IMR-90 (cell line): ENCODE results near the gene SSR2. TPM values are rescaled to one million over a fixed set of nuclear protein-coding genes. Genes with fewer than 3 reads are reported as not detected.

Source experiments
- ATAC-seq: fragments of 200-7000 bp; cut with Tn5 transposase; 2 replicates; pipeline ENCODE4 v1.9.1; 2020; ENCODE audit warnings: low read depth, mild to moderate bottlenecking, moderate library complexity
- BruUV-seq: library from RNA; stranded (reverse); fragments of 400-500 nt; replicated peaks from 2 replicates; lab custom pipeline; 2021; lab: Mats Ljungman, UMichigan
- CTCF ChIA-PET: fragments of 300-600 bp; formaldehyde crosslinking; extraction: SDS; loops from one replicate; lab custom pipeline; 2021; ENCODE audit warnings: antibody characterized with exemption; lab: Yijun Ruan, JAX
- POLR2A ChIA-PET: fragments of 300-600 bp; sonication (Branson Sonifier 250); formaldehyde crosslinking; loops from one replicate; lab custom pipeline; 2022; ENCODE audit warnings: antibody characterized with exemption; ENCODE audit not compliant: unreplicated experiment; lab: Charles Lee
- DNase-seq: peaks from one replicate; pipeline ENCODE4 v3.0.0; 2013
- H2AFZ ChIP-seq: replicated peaks from 2 replicates; pipeline ENCODE3; 2013; ENCODE audit warnings: low read length, mild to moderate bottlenecking; ENCODE audit not compliant: poor library complexity
- H2AK5ac ChIP-seq: 2 replicates; pipeline ENCODE4 v1.6.1; 2013; ENCODE audit warnings: low read depth, low read length, inconsistent platforms
- H2AK9ac ChIP-seq: replicated peaks from 2 replicates; pipeline ENCODE3; 2013; ENCODE audit warnings: mild to moderate bottlenecking, low read depth, low read length, moderate library complexity; ENCODE audit not compliant: poor library complexity
- H2BK120ac ChIP-seq: 2 replicates; pipeline ENCODE4 v1.6.1; 2013; ENCODE audit warnings: low read depth, low read length, inconsistent platforms
- H2BK15ac ChIP-seq: 3 replicates; pipeline ENCODE4 v1.6.1; 2013; ENCODE audit warnings: low read depth, low read length, inconsistent platforms
- H2BK20ac ChIP-seq: 2 replicates; pipeline ENCODE4 v1.6.1; 2013; ENCODE audit warnings: low read depth, mild to moderate bottlenecking, inconsistent platforms, low read length, moderate library complexity
- H2BK5ac ChIP-seq: 2 replicates; pipeline ENCODE4 v1.6.1; 2013; ENCODE audit warnings: mild to moderate bottlenecking, low read depth, low read length, inconsistent platforms; ENCODE audit not compliant: poor library complexity, severe bottlenecking
- H3K14ac ChIP-seq: replicated peaks from 2 replicates; pipeline ENCODE4 v1.6.1; 2013; ENCODE audit warnings: low read depth, low read length, inconsistent platforms
- H3K18ac ChIP-seq: 2 replicates; pipeline ENCODE4 v1.6.1; 2013; ENCODE audit warnings: low read depth, low read length, control low read depth
- H3K23ac ChIP-seq: 2 replicates; pipeline ENCODE4 v1.6.1; 2013; ENCODE audit warnings: low read depth, low read length, inconsistent platforms
- H3K27ac ChIP-seq: 2 replicates; pipeline ENCODE4 v1.5.1; 2013; ENCODE audit warnings: mild to moderate bottlenecking, control low read depth, low read length; ENCODE audit not compliant: insufficient read depth
- H3K27me3 ChIP-seq: 2 replicates; pipeline ENCODE4 v1.6.1; 2013; ENCODE audit warnings: low read length; ENCODE audit not compliant: control insufficient read depth, insufficient read depth
- H3K36me3 ChIP-seq: 2 replicates; pipeline ENCODE4 v1.6.1; 2013; ENCODE audit warnings: low read length, mixed read lengths; ENCODE audit not compliant: control insufficient read depth, insufficient read depth
- H3K4ac ChIP-seq: 2 replicates; pipeline ENCODE4 v1.6.1; 2013; ENCODE audit warnings: low read depth, low read length, inconsistent platforms
- H3K4me1 ChIP-seq: 2 replicates; pipeline ENCODE4 v1.6.1; 2013; ENCODE audit warnings: low read length, mixed read lengths; ENCODE audit not compliant: control insufficient read depth, insufficient read depth
- H3K4me2 ChIP-seq: 2 replicates; pipeline ENCODE4 v1.6.1; 2013; ENCODE audit warnings: low read depth, mild to moderate bottlenecking, control low read depth, low read length, moderate library complexity
- H3K4me3 ChIP-seq: 2 replicates; pipeline ENCODE4 v1.5.1; 2013; ENCODE audit warnings: low read depth, mild to moderate bottlenecking, control low read depth, low read length, moderate library complexity; ENCODE audit not compliant: insufficient read depth
- H3K56ac ChIP-seq: 2 replicates; pipeline ENCODE4 v1.6.1; 2013; ENCODE audit warnings: low read length, inconsistent platforms; ENCODE audit not compliant: insufficient read depth; ENCODE audit errors: extremely low read depth
- H3K79me1 ChIP-seq, 2 experiments: 2 replicates each; pipeline ENCODE4 v1.6.1; 2013; ENCODE audit warnings: low read length in 2 of 2, inconsistent platforms in 1 of 2, low read depth in 1 of 2
- H3K9ac ChIP-seq: 2 replicates; pipeline ENCODE4 v1.6.1; 2013; ENCODE audit warnings: low read depth, low read length, control low read depth
- H3K9me1 ChIP-seq: 2 replicates; pipeline ENCODE4 v1.6.1; 2013; ENCODE audit warnings: low read length, inconsistent platforms; ENCODE audit not compliant: insufficient read depth
- H3K9me3 ChIP-seq: 2 replicates; pipeline ENCODE4 v1.6.1; 2013; ENCODE audit warnings: low read length; ENCODE audit not compliant: control insufficient read depth, insufficient read depth
- H4K20me1 ChIP-seq: 2 replicates; pipeline ENCODE4 v1.6.1; 2013; ENCODE audit warnings: low read length, inconsistent platforms; ENCODE audit not compliant: insufficient read depth
- H4K5ac ChIP-seq: 2 replicates; pipeline ENCODE4 v1.6.1; 2013; ENCODE audit warnings: mild to moderate bottlenecking, low read depth, low read length, control low read depth
- H4K8ac ChIP-seq, 2 experiments: 2 replicates each; pipeline ENCODE4 v1.6.1; 2013; ENCODE audit warnings: low read depth in 2 of 2, low read length in 2 of 2, control low read depth in 1 of 2, inconsistent platforms in 1 of 2
- H4K91ac ChIP-seq: 2 replicates; pipeline ENCODE4 v1.6.1; 2013; ENCODE audit warnings: low read depth, low read length, inconsistent platforms; ENCODE audit not compliant: insufficient read depth
- BHLHE40 ChIP-seq: fragments of 150-350 bp; IDR thresholded peaks from 2 replicates; pipeline ENCODE4 v1.6.1; 2016; ENCODE audit warnings: mild to moderate bottlenecking, low read depth, low read length
- CHD1 ChIP-seq: IDR thresholded peaks from 2 replicates; pipeline ENCODE4 v1.6.1; 2012; ENCODE audit warnings: low read depth, low read length, improper control_type of control experiment
- CTCF ChIP-seq: conservative IDR thresholded peaks from 2 replicates; pipeline ENCODE4 v1.5.1; 2012; ENCODE audit warnings: mild to moderate bottlenecking, low read depth, low read length, improper control_type of control experiment
- MXI1 ChIP-seq: IDR thresholded peaks from 2 replicates; pipeline ENCODE4 v1.6.1; 2012; ENCODE audit warnings: low read depth, mild to moderate bottlenecking, low read length, moderate library complexity, borderline replicate concordance
- NFE2L2 ChIP-seq: fragments of 150-350 bp; IDR thresholded peaks from 2 replicates; pipeline ENCODE4 v1.6.1; 2016; ENCODE audit warnings: low read depth, mild to moderate bottlenecking, low read length
- POLR2A ChIP-seq: IDR thresholded peaks from 2 replicates; pipeline ENCODE4 v1.6.1; 2012; ENCODE audit warnings: mild to moderate bottlenecking, low read depth, low read length
- RCOR1 ChIP-seq: IDR thresholded peaks from 2 replicates; pipeline ENCODE4 v1.6.1; 2012; ENCODE audit warnings: mild to moderate bottlenecking, low read length, improper control_type of control experiment; ENCODE audit not compliant: insufficient replicate concordance
- RFX5 ChIP-seq: IDR thresholded peaks from 2 replicates; pipeline ENCODE4 v1.8.0; 2012; ENCODE audit warnings: low read depth, mild to moderate bottlenecking, low read length, moderate library complexity
- SMC3 ChIP-seq: fragments of 150-350 bp; IDR thresholded peaks from 2 replicates; pipeline ENCODE4 v1.6.1; 2016; ENCODE audit warnings: low read depth, mild to moderate bottlenecking, antibody characterized with exemption, low read length, moderate library complexity
- WGBS, 2 experiments: methylation state at CpG; one replicate each; pipeline versions ENCODE4 v1.1.5 to v1.1.7; 2013; ENCODE audit warnings: missing lambda C conversion rate in 2 of 2; ENCODE audit not compliant: insufficient read length in 1 of 2; ENCODE audit errors: extremely low coverage in 2 of 2; 5-methylcytosine and 5-hydroxymethylcytosine counted together
- dilution Hi-C: fragments of 300-500 bp; cut with HindIII; formaldehyde crosslinking; loops from one replicate; pipeline ENCODE4 v1.14.3; 2018; ENCODE audit warnings: low sequenced_read_pairs; ENCODE audit not compliant: unreplicated experiment
- in situ Hi-C: fragments of 300-500 bp; cut with MboI; formaldehyde crosslinking; loops from 3 replicates; pipeline ENCODE4 v1.14.3; 2019; ENCODE audit warnings: low sequenced_read_pairs, inconsistent platforms, mixed read lengths
- intact Hi-C: fragments of 100-400 bp; cut with micrococcal nuclease; formaldehyde crosslinking; loops from 2 replicates; pipeline ENCODE4 v1.10.0; 2022
- polyA plus RNA-seq, 3 experiments: library from polyadenylated mRNA; depleted of rRNA; stranded (reverse); fragments of >200 nt; gene quantifications; 2 replicates each; pipeline ENCODE4 v1.2.3, GENCODE V29; 2012; ENCODE audit warnings: low replicate concordance in 1 of 3
- total RNA-seq: library from RNA; depleted of rRNA; stranded (reverse); fragments of >200 nt; gene quantifications from 2 replicates; pipeline ENCODE4 v1.2.3, GENCODE V29; 2012

The SSR2 gene
- total and polyA plus RNA-seq, 2 of the 4 experiments (the other 2 are of a cell fraction): 553 to 1,264 TPM

GRCh38 chr1:155979597-155980343 is 41.0 kb downstream of the SSR2 start:
- H2AK9ac ChIP-seq: peak overlapping the region; percentile 95
- no TSS peak for BruUV-seq
- H4K91ac ChIP-seq: peak overlapping the region; percentile 98
- H4K5ac ChIP-seq: peak overlapping the region; percentile 72
- peaks cover 4% of the 10 kb centered on the region; the same call in 1 of the 2 replicates for H3K36me3 ChIP-seq
- H2AFZ ChIP-seq: peak overlapping the region; percentile 79
- peak overlapping the region; percentile 95 for H2AK5ac ChIP-seq
- no peak for ATAC-seq
- H3K9me3 ChIP-seq: no peaks in the 10 kb centered on the region
- H3K14ac ChIP-seq: peak overlapping the region; percentile 98
- dilution Hi-C loops: no loop called here
- peak overlapping the region; percentile 95 for H3K23ac ChIP-seq
- intact Hi-C loops: loop anchor here (5.0 kb wide), 1 partner anchor 37 kb away; the partner anchor contains the start of gene RXFP4
- H3K9me1 ChIP-seq: peaks cover 34% of the 10 kb centered on the region
- peak overlapping the region; percentile 85 for H3K4me2 ChIP-seq
- H3K9ac ChIP-seq: peak overlapping the region; percentile 87
- peak overlapping the region; percentile 54; the same call in 2 of the 3 replicates for H2BK15ac ChIP-seq
- H3K18ac ChIP-seq: peak overlapping the region; percentile 83
- POLR2A ChIA-PET: no interaction called here
- H3K79me1 ChIP-seq: peaks cover 10 to 77% of the 10 kb centered on the region in 2 experiments; a peak in 3 of 4 replicates
- H2BK20ac ChIP-seq: peak overlapping the region; percentile 67
- H4K20me1 ChIP-seq: peaks cover 29% of the 10 kb centered on the region
- peak overlapping the region; percentile 98 for H2BK120ac ChIP-seq
- peak overlapping the region; percentile 92 for H3K4ac ChIP-seq
- in situ Hi-C loops: no loop called here
- peaks cover 51% of the 10 kb centered on the region for H3K4me1 ChIP-seq
- H3K4me3 ChIP-seq: peak overlapping the region; percentile 94
- DNase-seq: no peak
- WGBS, 2 experiments: no CpG with 5 or more reads among the region's 4 CpGs
- peak overlapping the region; percentile 99 for H3K27ac ChIP-seq
- peak overlapping the region; percentile 98 for H3K56ac ChIP-seq
- CTCF ChIA-PET: interaction anchor here (0.5 to 1.0 kb wide), 2 partner anchors 11 to 725 kb away, joined by 3 to 4 read pairs; partner anchors contain the start of gene ENTREP3
- peak overlapping the region; percentile 63 to 70 for H4K8ac ChIP-seq
- TF ChIP-seq NFE2L2: no peak
- TF ChIP-seq SMC3: no peak
- no peak for TF ChIP-seq RFX5
- TF ChIP-seq CHD1: no peak
- no peak for TF ChIP-seq MXI1
- no peak for TF ChIP-seq RCOR1
- no peak for TF ChIP-seq CTCF
- no peak for TF ChIP-seq POLR2A
- TF ChIP-seq BHLHE40: no peak
- H2BK5ac ChIP-seq: peak overlapping the region; percentile 93
- H3K27me3 ChIP-seq: no peaks in the 10 kb centered on the region
